OCI-LY7 (cell line): ENCODE data around the gene GEMIN5. TPM values are rescaled to one million over a fixed set of nuclear protein-coding genes. Genes with fewer than 3 reads are reported as not detected.

ENCODE experiments used
- BruUV-seq: library from RNA; stranded (reverse); fragments of 400-500 nt; replicated peaks from 2 replicates; lab custom pipeline; 2021; lab: Mats Ljungman, UMichigan
- CTCF ChIA-PET: fragments of 300-600 bp; sonication (Branson Sonifier 250); formaldehyde crosslinking; loops from one replicate; lab custom pipeline; 2022; ENCODE audit warnings: antibody characterized with exemption; ENCODE audit not compliant: unreplicated experiment; lab: Charles Lee
- POLR2A ChIA-PET: fragments of 300-600 bp; sonication (Branson Sonifier 250); formaldehyde crosslinking; loops from one replicate; lab custom pipeline; 2022; ENCODE audit warnings: antibody characterized with exemption; lab: Charles Lee
- DNase-seq: peaks from one replicate; pipeline ENCODE4 v3.0.0-alpha.2; 2015; ENCODE audit warnings: low spot score
- H2AFZ ChIP-seq: fragments of 200-600 bp; sonication (generic), shearing (Covaris generic); 2 replicates; pipeline ENCODE4 v1.6.1; 2014; ENCODE audit warnings: mild to moderate bottlenecking, antibody characterized with exemption, low read length, moderate library complexity
- H3K27ac ChIP-seq: fragments of 200-600 bp; sonication (generic); 2 replicates; pipeline ENCODE4 v1.5.1; 2014; ENCODE audit warnings: mixed run types, low read depth, mild to moderate bottlenecking, moderate library complexity, low read length, inconsistent platforms; ENCODE audit not compliant: poor library complexity, severe bottlenecking
- H3K36me3 ChIP-seq: fragments of 200-600 bp; sonication (generic); 2 replicates; pipeline ENCODE4 v1.6.1; 2014; ENCODE audit warnings: mild to moderate bottlenecking, antibody characterized with exemption, low read length, moderate library complexity, mixed read lengths; ENCODE audit not compliant: insufficient read depth
- H3K4me1 ChIP-seq: fragments of 200-600 bp; sonication (generic); 2 replicates; pipeline ENCODE4 v1.5.1; 2014; ENCODE audit warnings: mild to moderate bottlenecking, low read length; ENCODE audit not compliant: insufficient read depth, poor library complexity, severe bottlenecking
- H3K4me2 ChIP-seq: fragments of 200-600 bp; sonication (generic); 2 replicates; pipeline ENCODE4 v1.6.1; 2014; ENCODE audit warnings: mild to moderate bottlenecking, low read length
- H3K4me3 ChIP-seq: fragments of 200-600 bp; sonication (generic); 2 replicates; pipeline ENCODE4 v1.5.1; 2014; ENCODE audit warnings: mild to moderate bottlenecking, low read depth, low read length; ENCODE audit not compliant: poor library complexity, severe bottlenecking
- H3K79me2 ChIP-seq: fragments of 200-600 bp; sonication (generic); 2 replicates; pipeline ENCODE4 v1.6.1; 2016; ENCODE audit warnings: low read depth, mild to moderate bottlenecking, low read length, moderate library complexity, mixed read lengths; ENCODE audit not compliant: insufficient read depth
- H3K9me2 ChIP-seq: fragments of 200-600 bp; sonication (generic); 2 replicates; pipeline ENCODE4 v1.6.1; 2016; ENCODE audit warnings: mild to moderate bottlenecking, low read length, mixed read lengths; ENCODE audit not compliant: insufficient read depth
- H3K9me3 ChIP-seq: fragments of 200-600 bp; sonication (generic); 2 replicates; pipeline ENCODE4 v1.6.1; 2014; ENCODE audit warnings: mild to moderate bottlenecking, mixed run types, low read length, mixed read lengths
- H4K20me1 ChIP-seq: fragments of 200-600 bp; sonication (generic); 2 replicates; pipeline ENCODE4 v1.6.1; 2014; ENCODE audit warnings: mild to moderate bottlenecking, antibody characterized with exemption, low read length, moderate library complexity, mixed read lengths; ENCODE audit not compliant: insufficient read depth
- EZH2phosphoT487 ChIP-seq: fragments of 200-600 bp; sonication (generic); IDR thresholded peaks from 2 replicates; pipeline ENCODE4 v1.6.1; 2018; ENCODE audit warnings: low read depth, borderline replicate concordance, mild to moderate bottlenecking, mixed run types, antibody characterized with exemption, low read length, moderate library complexity, mixed read lengths
- intact Hi-C: fragments of 100-400 bp; cut with micrococcal nuclease; formaldehyde crosslinking; loops from one replicate; pipeline ENCODE4 v1.10.0; 2022; ENCODE audit not compliant: unreplicated experiment
- total RNA-seq, 2 experiments: library from RNA; depleted of rRNA in 1 of 2; stranded (reverse); fragments of >200 nt in 1 of 2; shearing (Covaris generic) in 1 of 2; gene quantifications; 2 replicates each; pipeline ENCODE4 v1.2.3, GENCODE V29; 2014 to 2022
- TF ChIP-seq, protein P1 (sequence below): fragments of 200-600 bp; sonication (generic); conservative IDR thresholded peaks from 2 replicates; pipeline ENCODE4 v1.5.1; 2014; ENCODE audit warnings: mild to moderate bottlenecking, antibody characterized with exemption, low read length, moderate library complexity, mixed read lengths

GEMIN5 gene
- total RNA-seq, 2 experiments from 2014 or later = 17.9 to 25.6 TPM

DNA sequence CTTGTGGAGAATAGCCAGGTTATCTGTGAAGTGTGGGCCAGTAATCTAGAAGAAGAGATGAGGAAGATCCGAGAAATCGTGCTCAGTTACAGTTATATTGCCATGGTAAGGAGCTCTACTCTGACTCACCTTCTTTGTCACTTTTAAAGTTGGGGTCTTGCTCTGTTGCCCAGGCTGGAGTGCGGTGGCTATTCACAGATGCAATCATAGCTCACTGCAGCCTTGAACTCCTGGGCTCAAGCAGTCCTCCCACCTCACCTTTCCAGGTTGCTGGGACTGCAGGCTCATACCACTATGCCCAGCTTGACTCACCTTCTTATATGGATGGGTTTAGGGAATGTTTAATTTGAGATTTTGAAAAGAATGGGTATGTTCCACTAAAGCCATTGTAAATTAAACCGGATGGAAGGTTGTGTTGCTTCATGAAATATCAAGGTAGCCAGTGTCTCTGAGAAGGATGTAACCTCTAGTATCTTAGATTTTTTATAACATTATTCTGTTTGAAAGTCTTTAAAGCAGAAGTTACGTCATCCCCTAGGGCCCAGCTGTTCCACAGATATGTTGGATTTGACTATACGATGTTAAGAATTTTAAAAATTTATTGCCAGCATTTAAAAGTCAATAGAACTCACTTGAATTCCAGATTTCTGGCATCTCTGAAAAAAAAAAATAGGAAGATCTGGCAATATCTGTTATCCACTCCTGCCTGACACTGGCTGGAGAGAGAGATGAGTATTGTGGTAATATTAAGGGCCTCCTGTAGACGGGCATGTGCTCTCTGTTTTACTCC, 74.5 kb downstream of the GEMIN5 start:
- Histone ChIP-seq H3K4me2 (no peak overlapping the region; the same call in 1 of the 2 replicates), H3K9me2 (no peaks in the 10 kb centered on the region), H3K79me2 (peaks cover 78% of the 10 kb centered on the region), H4K20me1 (peaks cover 28% of the 10 kb centered on the region), H3K9me3 (no peaks in the 10 kb centered on the region; the same call in 1 of the 2 replicates), H3K36me3 (peaks cover 87% of the 10 kb centered on the region), H3K4me3 (no peak overlapping the region), H2AFZ (no peak overlapping the region), H3K27ac (no peak overlapping the region), H3K4me1 (peaks cover 27% of the 10 kb centered on the region)
- DNase-seq = no peak
- CTCF ChIA-PET = no interaction called here
- TF ChIP-seq, protein P1, sequence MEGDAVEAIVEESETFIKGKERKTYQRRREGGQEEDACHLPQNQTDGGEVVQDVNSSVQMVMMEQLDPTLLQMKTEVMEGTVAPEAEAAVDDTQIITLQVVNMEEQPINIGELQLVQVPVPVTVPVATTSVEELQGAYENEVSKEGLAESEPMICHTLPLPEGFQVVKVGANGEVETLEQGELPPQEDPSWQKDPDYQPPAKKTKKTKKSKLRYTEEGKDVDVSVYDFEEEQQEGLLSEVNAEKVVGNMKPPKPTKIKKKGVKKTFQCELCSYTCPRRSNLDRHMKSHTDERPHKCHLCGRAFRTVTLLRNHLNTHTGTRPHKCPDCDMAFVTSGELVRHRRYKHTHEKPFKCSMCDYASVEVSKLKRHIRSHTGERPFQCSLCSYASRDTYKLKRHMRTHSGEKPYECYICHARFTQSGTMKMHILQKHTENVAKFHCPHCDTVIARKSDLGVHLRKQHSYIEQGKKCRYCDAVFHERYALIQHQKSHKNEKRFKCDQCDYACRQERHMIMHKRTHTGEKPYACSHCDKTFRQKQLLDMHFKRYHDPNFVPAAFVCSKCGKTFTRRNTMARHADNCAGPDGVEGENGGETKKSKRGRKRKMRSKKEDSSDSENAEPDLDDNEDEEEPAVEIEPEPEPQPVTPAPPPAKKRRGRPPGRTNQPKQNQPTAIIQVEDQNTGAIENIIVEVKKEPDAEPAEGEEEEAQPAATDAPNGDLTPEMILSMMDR = no peak
- POLR2A ChIA-PET = interaction anchor here (0.5 to 1.9 kb wide), 4 partner anchors 13 to 674 kb away, joined by 3 to 11 read pairs (median 4); no protein-coding TSS in a partner anchor
- BruUV-seq = no TSS peak
- intact Hi-C loops = no loop called here

DNA sequence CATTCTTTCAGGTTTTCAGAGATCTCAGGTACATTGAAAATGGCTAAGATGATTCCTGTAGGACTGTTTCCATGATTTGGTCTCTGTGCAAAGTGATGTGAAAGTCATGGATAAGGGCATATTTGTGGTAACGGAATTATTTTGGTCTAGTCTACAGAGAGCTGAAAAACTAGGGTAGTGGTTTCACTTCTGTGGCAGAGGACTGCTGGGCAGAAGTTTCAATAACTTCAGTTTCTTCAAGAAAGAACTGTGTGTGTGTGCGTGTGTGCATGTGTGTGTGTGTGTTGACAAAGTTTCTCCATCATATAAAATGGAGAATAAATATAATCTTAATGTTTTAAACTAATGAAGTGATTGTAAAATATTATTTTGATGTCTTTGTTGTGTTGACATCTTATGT, 75.2 kb downstream of the GEMIN5 start:
- DNase-seq = no peak
- CTCF ChIA-PET = no interaction called here
- H3K4me3 ChIP-seq = no peak overlapping the region
- H4K20me1 ChIP-seq = peaks cover 28% of the 10 kb centered on the region
- no peaks in the 10 kb centered on the region; the same call in 1 of the 2 replicates for H3K9me3 ChIP-seq
- H3K9me2 ChIP-seq = no peaks in the 10 kb centered on the region
- peaks cover 81% of the 10 kb centered on the region for H3K36me3 ChIP-seq
- H3K4me2 ChIP-seq = peak overlapping the region; percentile 39
- no peak overlapping the region for H2AFZ ChIP-seq
- no TSS peak for BruUV-seq
- TF ChIP-seq, protein P1 = no peak
- TF ChIP-seq EZH2phosphoT487 = no peak
- intact Hi-C loops = no loop called here
- no peak overlapping the region for H3K27ac ChIP-seq
- peaks cover 78% of the 10 kb centered on the region for H3K79me2 ChIP-seq
- H3K4me1 ChIP-seq = peaks cover 27% of the 10 kb centered on the region
- POLR2A ChIA-PET = interaction anchor here (0.5 to 1.9 kb wide), 2 partner anchors 14 to 19 kb away, joined by 3 to 11 read pairs; no protein-coding TSS in a partner anchor

DNA sequence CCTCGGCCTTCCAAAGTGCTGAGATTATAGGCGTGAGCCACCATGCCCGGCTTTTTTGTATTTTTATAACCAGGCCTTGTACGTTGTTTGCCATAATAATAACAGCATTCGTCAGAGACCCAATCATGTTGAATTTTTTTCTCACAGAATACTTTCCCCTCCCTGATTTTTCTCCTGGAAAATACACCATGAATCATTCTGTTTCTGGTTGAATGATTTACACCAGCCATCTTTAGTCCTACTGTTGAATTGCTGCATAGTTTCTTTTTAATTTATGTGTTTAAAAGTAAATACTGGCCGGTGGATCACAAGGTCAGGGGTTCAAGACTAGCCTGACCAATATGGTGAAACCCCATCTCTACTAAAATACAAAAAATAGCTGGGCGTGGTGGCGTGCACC, 76.1 kb downstream of the GEMIN5 start:
- Histone ChIP-seq H3K9me3 (no peaks in the 10 kb centered on the region; the same call in 1 of the 2 replicates), H3K4me2 (peak overlapping the region; percentile 39), H3K4me1 (peaks cover 31% of the 10 kb centered on the region), H2AFZ (no peak overlapping the region), H4K20me1 (peaks cover 28% of the 10 kb centered on the region), H3K4me3 (no peak overlapping the region), H3K79me2 (peaks cover 78% of the 10 kb centered on the region), H3K9me2 (no peaks in the 10 kb centered on the region), H3K36me3 (peaks cover 72% of the 10 kb centered on the region), H3K27ac (no peak overlapping the region)
- no peak for DNase-seq
- no peak for TF ChIP-seq EZH2phosphoT487
- TF ChIP-seq, protein P1 = no peak
- intact Hi-C loops = no loop called here
- CTCF ChIA-PET = no interaction called here
- BruUV-seq = no TSS peak
- POLR2A ChIA-PET = interaction anchor here (0.7 kb wide), 1 partner anchor 14 kb away, joined by 3 read pairs; no protein-coding TSS in a partner anchor
